HG02943 (cell line): Measurements from ENCODE around the gene FANCC.

Source experiments
- ATAC-seq: cut with Tn5 transposase; IDR thresholded peaks from one replicate; pipeline ENCODE4 v1.9.1; 2021; ENCODE audit warnings: mild to moderate bottlenecking, low read depth, moderate library complexity; ENCODE audit not compliant: unreplicated experiment

The FANCC gene

DNA sequence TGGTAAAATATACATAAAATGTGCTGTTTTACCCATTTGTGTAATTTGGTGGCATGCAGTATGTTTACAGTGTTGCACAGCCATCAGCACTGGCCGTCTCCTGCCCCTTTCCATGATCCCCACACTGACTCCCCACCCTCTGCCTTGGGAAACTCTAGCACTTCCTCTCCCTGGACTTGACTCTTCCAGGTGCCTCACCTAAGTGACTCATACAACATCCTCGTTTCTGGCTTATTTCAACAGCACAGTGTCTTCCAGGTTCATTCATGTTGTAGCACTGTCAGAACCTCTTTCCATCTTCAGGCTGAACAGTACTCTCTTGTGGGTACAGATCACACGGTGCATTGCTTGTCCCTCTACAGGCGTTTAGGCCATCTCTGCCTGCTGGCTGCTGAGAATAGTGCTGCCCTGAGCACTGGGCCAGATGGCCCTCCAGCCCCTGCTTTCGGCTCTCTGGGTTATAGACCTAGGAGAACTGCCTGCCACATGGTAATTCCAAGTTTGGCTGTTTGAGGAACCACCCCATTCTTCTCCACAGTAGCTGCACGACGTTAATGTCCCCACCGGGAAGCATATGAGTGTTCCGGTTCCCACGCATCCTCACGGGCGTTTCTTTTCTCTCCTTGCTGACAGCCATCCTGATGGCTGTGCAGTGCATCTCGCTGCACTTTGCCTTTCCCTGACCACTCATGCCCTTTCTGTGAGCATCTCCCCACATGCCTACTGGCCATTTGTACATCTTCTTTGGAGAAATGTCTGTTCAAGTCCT is 211.8 kb downstream of the FANCC start:
- ATAC-seq, result no peak

DNA sequence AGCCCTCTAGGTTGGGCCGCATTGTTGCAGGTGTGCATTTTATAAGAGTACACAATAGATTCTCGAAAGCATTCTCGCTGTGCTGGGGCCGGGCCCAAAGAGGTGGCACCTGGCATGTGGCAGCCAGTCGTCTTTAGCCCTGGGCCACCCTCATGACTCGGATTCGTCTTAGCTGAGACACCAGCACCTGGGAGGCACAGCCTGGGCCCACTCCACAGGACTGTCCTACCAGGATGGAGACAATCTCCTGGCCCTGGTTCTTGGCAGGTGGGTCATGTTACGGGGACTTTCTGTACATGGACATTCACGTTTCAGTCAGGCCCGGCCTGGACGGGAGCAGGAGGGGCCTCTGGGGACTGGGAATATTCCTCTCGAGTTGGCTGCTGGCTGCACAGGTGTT is 212.5 kb downstream of the FANCC start:
- ATAC-seq, result no peak

DNA sequence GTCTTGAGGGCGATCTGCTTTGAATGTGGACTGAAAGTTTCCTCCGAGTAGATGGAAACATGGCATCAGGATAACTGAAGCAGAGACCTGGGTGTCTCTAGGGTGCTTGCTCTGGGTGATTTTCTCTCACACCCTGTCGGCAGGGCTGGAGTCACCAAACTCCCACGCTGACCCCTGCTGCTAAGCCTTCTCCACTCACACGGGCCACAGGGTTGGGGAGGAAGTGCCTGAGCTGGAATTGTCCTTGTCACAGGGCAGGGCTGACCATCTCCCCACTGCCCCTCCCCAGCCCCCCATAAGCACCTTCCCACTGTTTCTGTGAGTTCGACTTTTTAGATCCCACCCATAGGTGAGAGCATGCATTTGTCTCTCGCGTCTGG is 212.9 kb downstream of the FANCC start:
- ATAC-seq, result no peak

DNA sequence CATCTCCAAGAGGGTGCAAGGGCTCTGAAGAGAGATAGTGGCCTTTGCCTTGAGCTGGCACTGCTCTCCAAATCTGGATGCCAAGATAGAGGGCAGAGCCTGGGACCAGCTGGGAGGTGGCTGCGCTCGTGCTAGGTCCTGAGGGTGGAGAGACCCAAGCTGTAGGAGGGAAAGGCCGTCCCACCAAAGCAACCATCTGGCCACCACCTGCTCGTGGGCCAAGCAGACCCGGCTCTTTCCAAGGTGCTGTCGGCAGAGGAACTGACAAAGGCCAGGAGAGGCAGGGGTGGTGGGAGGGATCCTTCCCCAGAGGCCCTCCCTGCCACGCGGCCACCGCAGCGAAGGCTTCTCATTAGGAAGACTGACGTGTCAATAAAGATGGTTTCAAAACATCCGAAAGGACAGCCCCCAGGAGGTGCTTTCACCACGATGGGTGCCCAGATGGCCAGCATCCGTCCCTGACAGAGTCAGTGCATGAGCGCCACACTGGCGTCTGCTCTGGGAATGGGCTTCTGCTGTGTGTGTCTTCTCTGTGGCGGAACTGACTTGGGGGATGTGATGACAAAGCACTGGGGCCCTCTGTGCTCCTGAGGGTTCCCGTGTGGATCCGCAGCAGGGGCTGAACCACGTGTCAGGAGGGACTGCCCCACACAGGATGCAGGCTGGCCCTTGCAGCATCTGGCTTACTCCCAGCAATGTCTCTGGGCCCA is 213.5 kb downstream of the FANCC start:
- no peak for ATAC-seq

DNA sequence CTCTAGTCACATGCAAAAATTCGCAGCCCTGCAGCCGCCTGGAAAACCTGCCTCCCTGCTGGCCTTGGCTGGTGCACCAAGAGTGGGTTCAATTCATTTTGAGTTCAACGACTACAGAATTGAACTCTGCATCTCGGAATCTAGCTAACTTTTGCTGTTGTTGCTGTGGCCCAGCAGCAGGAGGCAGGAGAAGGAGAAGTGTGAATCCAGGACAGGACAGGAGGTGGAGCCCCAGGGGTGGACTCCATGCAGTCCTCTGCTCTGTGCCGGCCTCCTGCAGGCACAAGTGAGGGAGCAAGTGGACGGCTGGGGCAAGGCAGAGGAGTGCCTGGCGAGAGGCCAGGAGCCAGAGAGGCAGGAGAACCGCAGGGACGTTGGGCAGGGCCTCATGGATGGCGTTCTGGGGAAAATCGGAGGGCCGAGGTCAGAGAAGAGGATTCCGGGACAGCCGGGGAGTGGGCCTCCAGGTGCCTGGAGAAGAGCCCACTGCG is 214.2 kb downstream of the FANCC start:
- no peak for ATAC-seq

DNA sequence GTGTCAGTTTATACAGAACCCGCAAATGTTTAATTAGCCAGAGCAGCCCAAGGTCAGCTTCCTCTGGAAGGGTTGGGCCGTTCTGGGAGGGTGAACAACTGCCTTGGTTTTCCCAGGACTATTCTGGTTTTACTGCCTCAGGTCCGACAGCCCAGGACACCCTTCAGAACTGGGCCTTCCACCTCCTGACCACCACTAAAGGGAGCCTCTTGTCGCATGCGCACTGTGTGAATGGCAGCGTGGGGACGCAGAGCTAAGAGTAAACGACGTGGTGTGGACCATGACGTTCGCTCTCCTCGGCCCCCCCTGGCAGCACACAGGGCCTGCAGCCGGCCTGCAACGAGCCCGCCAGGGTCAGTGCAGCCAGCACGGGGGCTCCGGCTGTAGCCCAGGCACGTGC is 214.9 kb downstream of the FANCC start:
- no peak for ATAC-seq

DNA sequence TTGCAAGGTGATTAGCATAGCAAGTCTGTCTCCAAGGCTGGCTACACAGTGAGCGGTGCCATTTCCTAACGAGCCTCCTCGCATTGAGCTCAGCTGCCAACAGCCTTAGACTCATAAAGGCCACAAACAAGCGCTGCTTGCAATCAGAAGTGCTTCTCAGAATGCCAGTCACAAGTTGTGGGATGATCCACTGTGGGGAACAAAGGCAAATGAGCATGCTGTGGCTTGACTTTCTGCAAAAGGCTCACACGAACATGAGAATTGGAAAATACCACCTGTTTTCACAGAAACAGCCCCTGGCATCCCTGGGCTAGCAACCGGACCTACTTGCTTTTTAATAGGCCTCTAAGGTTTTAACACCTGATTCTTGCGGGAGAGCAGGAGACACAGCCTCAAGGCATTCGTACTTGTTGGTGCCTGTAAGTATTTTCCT is 215.5 kb downstream of the FANCC start:
- ATAC-seq, result no peak

DNA sequence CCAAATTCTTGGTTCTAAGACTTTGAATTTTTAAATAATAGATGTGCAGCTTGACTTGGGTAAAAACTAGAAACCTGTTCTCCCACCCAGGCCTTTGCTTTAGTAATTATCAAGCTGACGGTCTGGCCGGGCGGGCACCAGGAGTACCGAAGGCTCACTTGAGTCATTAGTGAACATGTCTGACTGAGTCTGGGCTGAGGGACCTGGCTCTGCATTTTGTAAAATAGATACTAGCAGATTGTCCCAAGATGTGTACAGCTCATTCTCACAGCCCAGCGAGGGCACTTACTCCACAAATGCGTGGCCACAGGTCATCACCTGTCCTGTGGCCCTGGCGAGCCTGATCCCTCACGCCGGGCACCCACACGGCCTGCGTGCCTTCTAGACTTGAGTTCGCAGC is 216.2 kb downstream of the FANCC start:
- ATAC-seq, result no peak

DNA sequence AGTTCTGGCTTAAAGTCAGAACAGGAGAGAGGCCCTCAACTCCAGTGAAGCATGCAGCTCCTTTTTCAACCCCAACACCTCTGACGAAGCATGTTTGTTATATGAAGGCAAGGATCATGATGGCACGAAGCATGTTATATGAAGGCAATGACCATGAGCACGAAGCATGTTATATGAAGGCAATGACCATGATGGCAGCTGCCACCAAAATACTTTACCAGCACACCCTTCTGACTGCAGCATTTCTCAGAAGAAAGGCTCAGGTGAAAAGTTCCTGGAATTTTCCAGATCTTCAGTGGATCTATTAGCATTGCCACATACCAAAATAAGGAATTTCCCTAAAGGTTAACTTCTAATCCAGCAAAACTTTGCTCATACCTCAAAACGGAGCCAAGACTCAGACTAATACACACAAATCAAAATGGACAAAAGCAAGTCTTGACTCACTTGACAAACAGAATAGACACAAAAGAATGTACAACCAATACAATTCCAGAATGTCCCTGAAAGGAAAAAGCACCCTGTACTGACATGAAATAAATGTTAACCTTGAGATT is 217.4 kb downstream of the FANCC start:
- ATAC-seq, result no peak

DNA sequence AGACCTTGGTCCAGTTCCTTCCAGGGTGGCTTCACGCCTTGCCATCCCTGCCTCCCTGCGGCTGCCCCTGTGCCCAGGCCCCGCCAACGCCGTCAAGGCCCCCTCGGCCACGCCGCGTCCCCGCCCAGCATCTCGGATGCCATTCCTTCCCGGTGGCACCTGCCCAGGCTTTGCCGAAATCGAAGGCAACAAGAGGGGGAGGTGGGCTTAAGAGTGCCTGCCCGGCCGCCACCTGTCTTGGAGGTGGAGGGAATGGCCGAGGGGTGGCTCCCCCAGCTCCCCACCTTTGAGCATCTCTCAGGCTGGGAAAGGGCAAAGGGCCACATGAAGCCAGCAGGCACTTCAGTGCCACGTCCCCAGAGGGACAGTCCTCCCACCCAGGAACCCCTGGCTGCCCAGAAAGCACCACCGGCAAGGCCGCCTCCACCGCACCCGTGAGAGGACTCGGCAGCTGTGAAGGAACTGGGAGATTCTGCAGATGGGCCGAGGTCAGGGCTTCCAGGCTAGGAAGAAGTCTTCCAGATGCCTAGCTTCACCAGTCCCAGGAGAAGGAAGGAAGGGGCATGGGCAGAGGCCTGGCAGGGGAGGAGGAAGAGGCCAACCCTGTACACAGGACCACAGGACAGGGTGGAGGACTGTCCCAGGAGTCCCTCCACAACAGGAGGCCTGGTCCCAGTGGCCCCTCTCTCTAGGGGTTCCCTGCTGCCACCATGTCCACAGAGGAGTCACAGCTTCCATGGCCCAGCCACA is 218.0 kb downstream of the FANCC start:
- ATAC-seq, result no peak

DNA sequence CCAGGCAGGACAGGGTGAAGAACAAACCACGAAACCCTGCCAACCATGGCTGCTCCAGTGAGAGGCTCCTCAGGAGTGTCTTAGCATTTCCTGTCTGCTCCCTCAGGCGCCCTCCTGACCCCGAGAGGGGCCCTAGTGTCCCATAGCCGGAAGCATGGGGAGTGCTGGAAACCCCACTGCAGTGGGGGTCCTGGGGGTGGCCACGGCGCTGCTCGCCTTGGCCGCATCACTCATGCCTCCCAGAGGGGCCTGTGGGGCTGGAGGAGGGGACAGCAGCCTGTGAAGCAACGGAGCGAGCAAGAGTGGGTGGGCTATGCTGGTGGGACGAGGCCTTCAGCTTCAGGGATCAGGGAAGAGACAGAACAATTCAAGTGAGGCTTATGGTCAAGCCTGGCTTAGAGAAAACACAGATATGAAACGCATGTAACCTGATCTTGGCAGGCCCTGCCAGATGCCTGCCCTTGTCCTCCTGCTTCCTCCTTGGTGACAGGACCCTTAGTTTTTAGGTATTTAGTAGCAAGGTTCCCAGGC is 219.1 kb downstream of the FANCC start:
- no peak for ATAC-seq

DNA sequence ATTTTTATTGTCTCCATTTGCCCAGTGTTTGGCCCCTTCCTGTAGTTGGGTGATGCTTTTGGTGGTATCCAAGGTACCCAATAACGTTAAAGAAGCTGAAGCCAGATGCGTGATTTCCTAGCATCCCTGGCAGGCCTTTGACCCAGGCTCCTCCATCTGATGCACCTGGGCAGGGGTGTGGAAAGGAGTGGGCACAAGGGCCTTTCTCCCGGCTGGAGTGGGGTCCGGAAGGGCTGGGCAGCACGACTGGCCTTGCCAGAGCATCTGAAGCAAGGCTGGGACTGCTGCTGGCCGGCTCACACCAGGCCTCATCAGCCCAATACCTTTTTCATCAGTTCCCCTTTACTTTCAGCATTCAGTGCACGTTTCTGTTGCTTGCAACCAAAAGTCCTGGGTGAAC is 220.2 kb downstream of the FANCC start:
- no peak for ATAC-seq

DNA sequence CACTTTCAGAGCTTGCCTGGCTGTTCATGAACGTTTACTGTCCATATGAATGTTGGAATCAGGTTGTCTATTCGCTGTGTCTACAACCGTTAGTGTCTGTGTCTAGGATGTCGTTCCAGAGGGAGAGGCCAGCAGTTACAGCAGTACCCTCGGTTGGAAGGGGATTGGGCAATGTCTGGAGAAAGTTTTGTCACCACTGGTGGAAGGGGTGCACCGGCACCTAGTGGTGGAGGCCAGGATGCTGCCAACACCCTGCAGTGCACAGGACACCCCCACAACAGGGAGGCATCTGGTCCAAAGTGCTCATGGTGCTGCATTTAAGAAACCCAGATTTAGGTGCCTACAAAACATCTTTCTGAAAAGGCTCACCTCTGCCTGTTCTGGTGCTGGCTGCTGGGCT is 220.7 kb downstream of the FANCC start:
- no peak for ATAC-seq

DNA sequence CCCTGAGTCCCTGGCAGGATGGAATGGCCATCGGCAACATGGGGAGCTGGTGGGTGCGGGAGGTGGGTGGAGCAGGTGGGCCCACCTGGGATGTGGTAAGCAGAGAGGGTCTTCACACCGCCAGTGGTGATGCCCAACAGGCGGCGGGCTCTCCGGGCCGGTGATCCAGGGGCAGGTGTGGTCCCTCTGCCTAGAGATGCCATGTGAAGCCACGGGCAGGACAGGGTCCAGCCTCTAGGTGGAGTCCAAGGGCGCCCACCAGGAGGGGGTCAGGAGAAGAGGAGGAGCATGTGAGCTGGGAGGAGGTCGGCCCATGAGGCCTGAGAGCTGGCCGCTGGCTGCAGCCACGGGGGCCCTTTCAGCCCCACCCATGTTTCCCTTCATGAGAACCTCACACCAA is 221.1 kb downstream of the FANCC start:
- ATAC-seq, result no peak

DNA sequence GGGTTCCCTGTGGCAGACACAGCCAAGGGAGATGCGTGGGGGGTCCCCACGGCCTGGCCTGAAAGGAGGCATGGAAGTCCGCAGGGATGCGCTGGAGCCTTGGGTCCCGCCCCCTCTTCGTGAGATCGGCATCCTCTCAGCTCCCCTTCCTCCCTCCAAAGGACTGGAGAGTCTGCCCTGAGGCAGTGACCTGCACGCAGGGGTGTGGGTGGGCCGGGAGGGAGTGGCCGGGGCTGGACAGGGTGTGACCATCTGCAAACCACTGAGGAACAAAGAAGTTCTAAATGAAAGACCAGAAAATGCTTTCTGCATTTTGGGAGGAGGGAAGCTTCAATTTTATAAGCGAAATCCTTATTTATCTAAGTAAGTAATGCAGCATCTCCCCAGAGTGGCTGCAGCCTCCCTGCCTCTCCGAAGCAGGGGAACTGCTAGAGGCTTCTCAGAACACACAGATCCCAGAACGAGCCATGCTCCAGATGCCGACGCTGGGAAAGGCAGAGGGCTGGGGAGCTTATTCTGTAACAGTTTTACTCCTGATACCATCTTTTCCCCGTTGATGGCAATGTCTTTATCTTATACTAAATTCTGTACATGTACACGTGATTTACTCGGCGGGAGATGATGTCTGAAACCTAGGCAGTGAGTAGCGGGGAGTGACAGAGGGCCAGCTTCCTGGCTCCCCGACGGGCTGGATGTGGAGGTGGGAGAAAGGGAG is 221.7 kb downstream of the FANCC start:
- ATAC-seq, result no peak

DNA sequence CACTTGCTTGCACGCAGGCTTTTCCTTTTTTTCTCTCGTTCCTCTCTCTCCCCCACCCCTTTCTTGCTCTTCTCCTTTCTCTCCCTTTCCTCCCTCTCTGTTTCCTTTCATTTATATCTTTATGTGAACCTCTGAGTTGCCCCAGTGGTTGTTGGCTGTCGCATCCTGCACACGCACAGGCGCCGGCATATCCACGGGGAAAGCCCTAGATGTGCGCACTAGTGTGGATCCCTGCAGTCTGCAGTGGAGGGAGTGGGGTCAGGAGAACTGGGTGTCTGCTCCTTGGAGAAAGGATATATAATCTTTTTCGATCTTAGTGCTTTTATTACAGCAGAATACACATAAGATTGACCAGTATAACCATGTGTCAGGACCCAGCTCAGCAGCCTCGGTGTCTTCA is 223.5 kb downstream of the FANCC start:
- ATAC-seq, result no peak

DNA sequence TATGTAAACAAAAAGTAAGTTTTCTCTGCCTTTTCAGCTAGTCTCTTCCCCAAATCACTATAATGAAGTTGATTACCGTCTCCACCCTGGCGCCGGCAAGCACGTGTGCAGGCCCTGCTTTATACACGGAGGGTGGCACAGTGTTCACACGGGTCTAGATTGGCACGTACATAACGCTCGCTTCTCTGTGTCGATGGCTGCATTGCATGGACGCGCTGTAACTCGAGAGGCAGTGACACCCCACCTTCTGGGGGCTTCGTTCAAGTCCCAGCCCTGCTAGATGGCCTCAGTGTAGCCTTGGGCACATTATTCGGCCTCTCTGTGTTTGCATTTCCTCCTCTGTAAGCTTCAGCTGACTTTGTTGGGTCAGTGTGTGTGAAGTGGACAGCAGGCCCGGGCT is 223.9 kb downstream of the FANCC start:
- no peak for ATAC-seq

DNA sequence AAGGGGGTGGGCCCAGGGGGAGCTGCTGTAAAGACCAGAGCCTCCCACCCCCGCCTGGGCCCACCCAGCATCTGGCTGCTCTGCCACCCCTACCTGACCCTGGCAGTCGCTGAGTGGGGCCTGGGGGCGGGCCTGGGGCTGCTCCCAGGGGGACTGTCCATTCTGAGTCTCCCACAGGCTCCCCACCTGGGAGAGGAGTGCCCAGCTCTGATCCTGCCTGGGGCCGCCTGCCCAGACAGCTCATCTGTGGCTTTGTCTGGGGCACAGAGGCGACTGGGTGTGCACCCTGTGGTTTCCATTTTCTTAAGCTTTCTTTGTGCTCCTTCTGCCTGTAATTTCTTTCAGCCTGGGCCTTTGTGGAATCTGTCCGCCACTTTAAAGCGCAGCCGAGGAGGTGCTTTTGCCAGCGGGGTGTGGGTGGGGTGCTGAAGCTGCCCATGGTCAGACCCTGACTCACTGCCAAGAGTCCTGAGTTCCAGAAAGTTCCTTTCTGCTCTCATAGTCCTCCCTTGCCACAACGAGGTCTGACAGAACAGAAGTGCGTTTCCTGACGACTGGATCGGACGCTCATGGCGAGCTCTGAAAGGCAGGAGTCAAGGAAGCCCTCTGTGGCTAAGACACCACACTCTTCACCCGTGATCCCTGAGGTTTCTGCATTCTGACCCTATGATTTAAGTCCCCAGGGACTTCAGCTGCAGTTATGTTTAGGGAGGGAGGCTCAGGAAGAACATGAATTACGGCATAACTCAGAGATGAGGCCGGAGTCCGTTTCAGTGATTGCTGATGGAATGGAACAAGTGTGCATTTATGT is 225.0 kb downstream of the FANCC start:
- no peak for ATAC-seq

DNA sequence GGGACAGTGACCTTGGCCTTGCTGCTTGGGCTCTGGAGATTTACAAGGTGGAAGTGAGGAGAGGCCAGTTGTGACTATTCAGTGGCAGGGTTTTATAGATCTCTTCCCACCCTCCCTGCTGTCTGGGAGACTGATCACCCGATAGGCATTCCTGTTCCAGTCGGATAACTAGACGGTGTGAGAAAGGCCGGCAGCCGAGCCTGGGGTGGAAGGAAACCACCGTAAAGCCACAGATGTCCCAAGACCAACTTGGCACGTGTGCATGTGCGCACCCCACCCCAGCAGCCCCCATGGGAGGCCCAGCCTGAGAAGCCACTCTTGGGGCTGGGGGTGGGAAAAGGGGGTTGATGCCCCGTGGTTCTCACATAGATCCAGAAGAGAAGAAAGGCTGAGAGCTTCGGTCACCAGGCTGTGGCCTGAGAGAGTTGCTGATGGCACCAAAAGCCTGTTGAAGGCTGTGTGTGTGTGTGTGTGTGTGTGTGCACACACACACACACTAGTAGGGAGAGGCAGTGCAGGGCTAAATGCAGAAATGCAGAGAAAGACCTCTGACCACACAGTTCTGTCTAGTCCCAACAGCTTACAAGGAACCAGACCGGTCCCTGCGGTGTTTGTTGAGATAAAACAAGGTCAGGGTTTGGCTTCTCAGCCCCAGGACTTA is 225.8 kb downstream of the FANCC start:
- ATAC-seq, result no peak
